Measurements from ENCODE around the gene HSD17B12. TPM values are rescaled to one million over a fixed set of nuclear protein-coding genes. Genes with fewer than 3 reads are reported as not detected.

Gene HSD17B12
- polyA plus RNA-seq, 1 donor from 2014 or later, result 58.8 TPM

- no peaks in the 10 kb centered on the region for H3K79me2 ChIP-seq (replicated peaks; ENCODE audit: insufficient read depth, low read length)
- no peak overlapping the region for H2AFZ ChIP-seq (ENCODE audit: low read depth, low read length)
- TF ChIP-seq SMC3 (conservative IDR thresholded peaks at IDR 0.05; ENCODE audit: poor library complexity) (no peak), REST (IDR thresholded peaks at IDR 0.05; ENCODE audit: borderline replicate concordance) (no peak), EZH2 (IDR thresholded peaks at IDR 0.05; ENCODE audit: borderline replicate concordance, insufficient read depth, low read length, poor library complexity, severe bottlenecking) (no peak), MXI1 (conservative IDR thresholded peaks at IDR 0.05; ENCODE audit: poor library complexity, severe bottlenecking) (no peak), RAD21 (conservative IDR thresholded peaks at IDR 0.05) (no peak), POLR2AphosphoS5 (IDR thresholded peaks at IDR 0.05) (no peak), TAF1 (IDR thresholded peaks at IDR 0.05; ENCODE audit: low read depth) (no peak), EP300 (conservative IDR thresholded peaks at IDR 0.05; ENCODE audit: poor library complexity, severe bottlenecking) (no peak), CTCF (IDR thresholded peaks at IDR 0.05; ENCODE audit: poor library complexity, severe bottlenecking) (no peak)
- no peaks in the 10 kb centered on the region for H4K20me1 ChIP-seq (ENCODE audit: insufficient read depth)
- H3F3A ChIP-seq (ENCODE audit: insufficient read depth, low read length, poor library complexity, severe bottlenecking), result no peaks in the 10 kb centered on the region
- H3K36me3 ChIP-seq (ENCODE audit: insufficient read depth, low read length), result no peaks in the 10 kb centered on the region
- no peaks in the 10 kb centered on the region for H3K9me3 ChIP-seq (ENCODE audit: low read length)
- H3K9me2 ChIP-seq (ENCODE audit: insufficient read depth, low read length), result no peaks in the 10 kb centered on the region
- no peaks in the 10 kb centered on the region for H3K27me3 ChIP-seq (ENCODE audit: insufficient read depth, low read depth, low read length)
- H3K9ac ChIP-seq (ENCODE audit: low read length), result no peak overlapping the region
- no peak overlapping the region for H3K4me3 ChIP-seq (ENCODE audit: low read length)
- H3K27ac ChIP-seq (ENCODE audit: low read length), result no peak overlapping the region
- H3K4me2 ChIP-seq (ENCODE audit: low read length), result no peak overlapping the region
Measured at GRCh38 chr11:43746670-43747069, 66.1 kb downstream of the HSD17B12 start.

- H3K9me3 ChIP-seq (ENCODE audit: low read length), result no peaks in the 10 kb centered on the region
- no peak overlapping the region for H3K4me3 ChIP-seq (ENCODE audit: low read length)
- no peak for TF ChIP-seq MXI1 (conservative IDR thresholded peaks at IDR 0.05; ENCODE audit: poor library complexity, severe bottlenecking)
- no peak for TF ChIP-seq POLR2AphosphoS5 (IDR thresholded peaks at IDR 0.05)
- H3K36me3 ChIP-seq (ENCODE audit: insufficient read depth, low read length), result no peaks in the 10 kb centered on the region
- no peaks in the 10 kb centered on the region for H3K27me3 ChIP-seq (ENCODE audit: insufficient read depth, low read depth, low read length)
- H3K4me2 ChIP-seq (ENCODE audit: low read length), result no peak overlapping the region
- H3K27ac ChIP-seq (ENCODE audit: low read length), result no peak overlapping the region
- no peaks in the 10 kb centered on the region for H3K79me2 ChIP-seq (replicated peaks; ENCODE audit: insufficient read depth, low read length)
- H3K9me2 ChIP-seq (ENCODE audit: insufficient read depth, low read length), result no peaks in the 10 kb centered on the region
- no peak overlapping the region for H2AFZ ChIP-seq (ENCODE audit: low read depth, low read length)
- H4K20me1 ChIP-seq (ENCODE audit: insufficient read depth), result no peaks in the 10 kb centered on the region
- no peaks in the 10 kb centered on the region for H3F3A ChIP-seq (ENCODE audit: insufficient read depth, low read length, poor library complexity, severe bottlenecking)
- no peak overlapping the region for H3K9ac ChIP-seq (ENCODE audit: low read length)
Measured at GRCh38 chr11:43747130-43747802, 66.7 kb downstream of the HSD17B12 start.

Measured in neural cell (in vitro differentiated cells).